AG04450 (cell line): ENCODE data around the gene ETS2. TPM values are rescaled to one million over a fixed set of nuclear protein-coding genes. Genes with fewer than 3 reads are reported as not detected.

Experiments used
- CTCF ChIA-PET: fragments of 300-600, 350-600 bp; formaldehyde crosslinking; extraction: SDS; loops from one replicate; lab custom pipeline; 2022; ENCODE audit warnings: antibody characterized with exemption, inconsistent platforms; lab: Charles Lee
- POLR2A ChIA-PET: fragments of 350-600 bp; formaldehyde crosslinking; extraction: SDS; loops from one replicate; lab custom pipeline; 2021; ENCODE audit warnings: antibody characterized with exemption, inconsistent platforms; lab: Yijun Ruan, JAX
- DNase-seq: peaks from one replicate; pipeline ENCODE4 v3.0.0-alpha.2; 2011; ENCODE audit warnings: low read depth, low spot score
- H3K27ac ChIP-seq: one replicate; pipeline ENCODE4 v1.5.1; 2012; ENCODE audit warnings: low read depth, low read length, control low read depth
- H3K27me3 ChIP-seq: one replicate; pipeline ENCODE4 v1.6.0; 2012; ENCODE audit warnings: low read length; ENCODE audit not compliant: control insufficient read depth, insufficient read depth
- H3K4me3 ChIP-seq: 2 replicates; pipeline ENCODE4 v1.5.1; 2011; ENCODE audit warnings: mild to moderate bottlenecking, low read depth, low read length, control low read depth
- H3K9me3 ChIP-seq: 2 replicates; pipeline ENCODE4 v1.5.1; 2012; ENCODE audit warnings: low read length; ENCODE audit not compliant: control insufficient read depth, insufficient read depth
- polyA plus RNA-seq: library from polyadenylated mRNA; depleted of rRNA; stranded (reverse); fragments of >200 nt; gene quantifications from 2 replicates; pipeline ENCODE4 v1.2.3, GENCODE V29; 2011
- TF ChIP-seq, protein P1 (sequence below): IDR thresholded peaks from 2 replicates; pipeline ENCODE4 v1.5.1; 2011; ENCODE audit warnings: low read depth, low read length, control low read depth, inconsistent platforms

Gene ETS2
- polyA plus RNA-seq, 1 experiment: 60.1 TPM

GRCh38 chr21:38869196-38869595 is 63.5 kb downstream of the ETS2 start:
- TF ChIP-seq, protein P1, sequence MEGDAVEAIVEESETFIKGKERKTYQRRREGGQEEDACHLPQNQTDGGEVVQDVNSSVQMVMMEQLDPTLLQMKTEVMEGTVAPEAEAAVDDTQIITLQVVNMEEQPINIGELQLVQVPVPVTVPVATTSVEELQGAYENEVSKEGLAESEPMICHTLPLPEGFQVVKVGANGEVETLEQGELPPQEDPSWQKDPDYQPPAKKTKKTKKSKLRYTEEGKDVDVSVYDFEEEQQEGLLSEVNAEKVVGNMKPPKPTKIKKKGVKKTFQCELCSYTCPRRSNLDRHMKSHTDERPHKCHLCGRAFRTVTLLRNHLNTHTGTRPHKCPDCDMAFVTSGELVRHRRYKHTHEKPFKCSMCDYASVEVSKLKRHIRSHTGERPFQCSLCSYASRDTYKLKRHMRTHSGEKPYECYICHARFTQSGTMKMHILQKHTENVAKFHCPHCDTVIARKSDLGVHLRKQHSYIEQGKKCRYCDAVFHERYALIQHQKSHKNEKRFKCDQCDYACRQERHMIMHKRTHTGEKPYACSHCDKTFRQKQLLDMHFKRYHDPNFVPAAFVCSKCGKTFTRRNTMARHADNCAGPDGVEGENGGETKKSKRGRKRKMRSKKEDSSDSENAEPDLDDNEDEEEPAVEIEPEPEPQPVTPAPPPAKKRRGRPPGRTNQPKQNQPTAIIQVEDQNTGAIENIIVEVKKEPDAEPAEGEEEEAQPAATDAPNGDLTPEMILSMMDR: no peak
- Histone ChIP-seq H3K27ac (no peak overlapping the region), H3K4me3 (no peak overlapping the region), H3K27me3 (no peaks in the 10 kb centered on the region), H3K9me3 (no peaks in the 10 kb centered on the region)
- DNase-seq: no peak
- ChIA-PET CTCF (interaction anchor here (0.8 kb wide), 1 partner anchor 8 kb away, joined by 3 read pairs; no protein-coding TSS in a partner anchor), POLR2A (interaction anchor here (0.6 kb wide), 1 partner anchor 189 kb away, joined by 3 read pairs; no protein-coding TSS in a partner anchor)

DNA sequence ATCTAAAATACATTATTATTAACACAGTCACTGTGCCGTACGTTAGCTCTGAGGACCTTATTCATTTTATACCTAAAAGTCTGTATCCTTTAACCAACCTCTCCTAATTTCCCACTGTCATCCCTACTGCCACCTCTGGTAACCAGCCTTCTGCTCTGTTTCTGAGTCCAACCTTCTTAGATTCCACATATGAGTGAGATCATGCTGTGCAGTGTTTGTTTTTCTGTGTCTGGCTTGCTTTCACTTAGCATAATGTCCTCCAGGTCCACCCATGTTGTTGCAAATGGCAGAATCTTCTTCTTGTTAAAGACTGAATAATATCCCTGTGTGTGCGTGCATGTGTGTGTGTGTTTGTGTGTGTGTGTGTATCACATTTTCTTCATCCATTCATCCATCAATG is 64.2 kb downstream of the ETS2 start:
- Histone ChIP-seq H3K27me3 (no peaks in the 10 kb centered on the region), H3K27ac (no peak overlapping the region), H3K9me3 (no peaks in the 10 kb centered on the region), H3K4me3 (no peak overlapping the region)
- peak; percentile 16 for DNase-seq
- POLR2A ChIA-PET: no interaction called here
- TF ChIP-seq, protein P1: peak; percentile 43
- CTCF ChIA-PET: interaction anchor here (0.8 kb wide), 1 partner anchor 9 kb away, joined by 3 read pairs; no protein-coding TSS in a partner anchor
